Fibroblast of skin of right quadriceps (primary cell): Measurements from ENCODE around the gene TCFL5.
"Not testable (repeated sequence)": the region's sequence is repeated elsewhere in the genome, so short reads cannot be mapped to it uniquely, and the experiment has no call there.

Source experiments
- DNase-seq: peaks from one replicate; pipeline ENCODE4 v3.0.0-alpha.2; 2013

Gene TCFL5

GRCh38 chr20:62879275-62880146 lies 17.9 kb upstream of the TCFL5 start:
- no peak for DNase-seq

DNA sequence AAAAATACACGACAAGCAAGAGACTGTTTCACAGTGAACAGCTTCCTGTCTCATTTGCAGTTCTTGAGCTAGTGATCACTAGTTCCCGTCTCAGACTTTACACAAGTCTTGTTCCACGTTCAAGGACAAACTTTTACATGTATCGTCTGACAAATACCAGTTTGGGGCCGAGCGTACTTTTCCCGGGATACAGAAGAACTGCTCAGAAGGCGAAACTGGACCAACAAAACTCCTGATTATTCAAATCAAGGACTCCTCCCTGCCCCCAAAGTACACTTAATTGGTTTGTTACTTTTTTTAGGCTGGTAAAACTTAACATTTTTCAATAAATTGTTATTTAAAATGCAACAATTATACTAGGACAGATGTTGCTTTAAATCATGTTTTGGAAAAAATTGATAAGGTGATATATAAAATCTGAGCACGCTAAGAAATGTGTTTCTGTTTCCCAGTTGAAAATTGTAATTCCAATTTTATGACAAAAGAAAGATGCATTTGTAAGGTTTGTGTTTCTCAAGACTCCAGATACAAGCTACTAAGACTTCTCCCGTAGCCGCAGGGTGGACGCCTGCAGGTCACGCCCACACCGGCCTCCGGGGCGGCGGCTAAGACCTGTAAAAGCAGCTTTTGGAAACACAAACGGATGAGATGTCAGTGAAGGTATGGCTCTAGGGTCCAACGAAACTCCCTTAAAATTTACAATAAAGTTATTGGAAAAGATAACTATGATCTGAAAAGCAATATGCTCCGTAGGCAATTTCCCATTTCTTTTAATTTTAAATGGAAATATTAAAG lies 16.8 kb upstream of the TCFL5 start:
- DNase-seq, result no peak

DNA sequence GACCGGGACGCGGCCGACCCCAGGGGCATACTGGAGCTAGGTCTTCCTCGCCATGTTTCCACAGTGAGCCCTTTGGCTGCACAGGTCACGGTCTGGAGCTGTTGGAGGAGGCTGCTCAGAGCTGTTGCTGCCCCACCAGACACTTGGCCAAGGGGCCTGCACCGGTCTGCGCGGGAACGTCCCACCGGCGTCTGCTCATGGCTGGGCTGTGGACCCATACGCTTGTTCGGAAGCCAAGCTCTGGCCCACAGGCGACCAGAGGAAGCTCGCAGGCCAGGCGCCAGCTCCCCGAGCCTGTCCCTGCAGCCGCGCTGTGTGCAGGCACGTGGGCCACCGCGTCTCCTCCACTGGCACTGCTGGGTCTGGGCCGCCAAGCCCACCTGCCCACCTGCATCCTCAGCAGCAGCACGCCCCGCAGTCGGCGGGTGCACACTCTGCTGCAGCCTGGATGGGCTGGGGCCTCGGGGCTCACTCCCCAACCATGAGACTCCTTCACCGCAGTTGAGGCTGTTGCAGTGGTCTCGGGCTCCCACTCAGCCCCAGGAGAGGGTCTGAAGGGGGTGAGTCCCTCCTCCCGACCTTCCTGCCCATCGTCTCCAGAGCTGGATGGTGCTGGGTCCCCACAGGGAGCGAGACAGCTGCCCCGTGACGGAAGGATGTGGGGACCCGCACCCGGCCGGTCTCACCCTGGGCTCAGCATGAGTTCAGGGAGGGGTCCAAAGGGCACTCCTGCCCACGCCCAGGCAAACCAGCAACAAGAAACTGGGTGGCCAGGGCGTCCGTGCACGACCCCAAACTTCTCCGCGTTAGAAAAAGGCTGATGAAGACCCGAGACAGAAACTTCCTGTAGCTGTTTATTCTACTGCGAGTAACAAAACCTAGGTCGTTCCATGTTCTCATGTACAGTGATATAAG lies 15.5 kb upstream of the TCFL5 start:
- DNase-seq, result peak; percentile 22

DNA sequence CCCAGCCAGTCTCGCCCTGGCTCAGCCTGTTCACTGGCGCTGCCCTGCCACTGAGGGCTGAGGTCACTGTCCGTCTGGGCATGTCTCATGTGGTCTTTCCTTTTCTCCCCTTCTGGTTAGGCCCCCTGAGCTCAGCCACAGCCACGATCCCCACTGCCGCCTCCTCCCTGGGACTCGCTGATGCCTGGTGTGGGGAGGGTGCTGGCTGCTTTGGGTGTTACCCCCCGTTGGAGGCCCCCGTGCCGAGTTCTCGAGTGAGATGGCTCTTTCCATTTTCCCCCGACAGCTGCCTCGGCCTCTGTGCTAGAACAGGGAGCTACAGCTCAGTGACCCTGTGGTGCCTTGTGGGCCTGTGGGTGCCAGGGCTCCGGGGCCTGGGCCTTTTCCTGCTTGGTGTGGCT lies 14.9 kb upstream of the TCFL5 start:
- no peak for DNase-seq

GRCh38 chr20:62875419-62876361 lies 14.1 kb upstream of the TCFL5 start:
- peak; percentile 85 for DNase-seq

DNA sequence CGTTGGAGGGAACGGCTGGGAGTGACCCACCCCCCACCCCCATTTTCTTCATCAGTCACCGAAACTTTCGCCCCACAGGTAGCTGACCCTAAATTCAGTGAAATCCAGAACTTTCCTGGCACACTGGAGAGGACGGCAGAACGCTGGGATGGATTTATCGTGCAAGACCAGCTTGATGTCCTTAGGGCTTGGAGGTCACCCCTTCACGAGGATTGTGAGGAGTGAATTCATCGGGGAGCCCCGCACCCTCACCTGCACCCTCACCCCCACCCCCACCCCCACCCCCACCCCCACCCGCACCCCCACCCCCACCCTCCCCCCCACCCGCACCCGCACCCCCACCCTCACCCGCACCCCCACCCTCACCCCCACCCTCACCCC lies 13.3 kb upstream of the TCFL5 start:
- no peak for DNase-seq

DNA sequence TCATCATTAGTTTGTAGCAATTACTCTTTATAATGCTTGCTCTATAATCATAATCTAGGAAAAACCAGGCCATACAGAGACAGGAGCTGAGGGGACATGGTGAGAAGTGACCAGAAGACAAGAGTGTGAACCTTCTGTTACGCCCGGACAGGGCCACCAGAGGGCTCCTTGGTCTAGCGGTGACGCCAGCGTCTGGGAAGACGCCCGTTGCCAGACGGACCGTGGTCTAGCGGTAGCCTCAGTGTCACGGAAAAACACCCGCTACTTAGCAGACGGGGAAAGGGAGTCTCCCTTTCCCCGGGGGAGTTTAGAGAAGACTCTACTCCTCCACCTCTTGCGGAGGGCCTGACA lies 12.0 kb upstream of the TCFL5 start:
- peak; percentile 23 for DNase-seq

DNA sequence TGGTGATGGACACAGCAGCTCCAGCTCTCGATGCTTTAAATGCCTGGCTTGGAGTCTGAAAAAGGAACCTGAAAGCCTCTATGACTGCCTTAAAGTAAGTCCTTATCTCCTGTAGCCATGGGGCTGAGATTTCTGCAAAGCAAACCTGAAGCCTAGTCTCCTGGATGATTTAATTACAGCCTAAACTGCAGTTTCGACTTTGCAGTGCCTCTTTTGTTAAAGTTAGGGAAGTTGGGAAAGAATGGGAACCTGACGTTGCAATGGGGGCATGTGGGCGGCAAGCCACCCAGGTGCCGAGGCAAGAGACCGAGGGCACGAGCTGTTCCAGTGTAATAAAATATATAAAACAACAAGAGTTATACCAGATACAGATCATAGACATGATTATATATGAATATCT lies 11.7 kb upstream of the TCFL5 start:
- DNase-seq, result no peak

DNA sequence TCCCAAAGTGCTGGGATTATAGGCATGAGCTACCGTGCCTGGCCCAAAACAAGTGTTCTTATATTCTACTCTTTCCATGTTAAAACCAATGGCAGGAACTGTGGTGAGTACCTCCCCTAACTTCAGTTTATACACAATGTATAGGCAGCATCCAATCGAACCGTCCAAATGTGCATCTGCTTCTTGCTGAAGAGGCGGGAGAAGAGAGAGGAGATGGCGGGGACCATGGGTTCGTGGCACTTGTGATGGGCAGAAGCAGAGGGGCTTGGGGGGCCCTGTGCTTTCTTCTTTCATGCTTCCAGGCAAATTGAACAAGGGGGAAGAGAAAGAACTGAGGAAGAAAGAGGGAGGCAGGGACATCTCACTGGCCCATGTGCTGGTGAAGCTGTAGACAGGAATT lies 11.2 kb upstream of the TCFL5 start:
- no peak for DNase-seq

- no peak for DNase-seq
These were observed 10.7 kb upstream of the TCFL5 start for GRCh38 chr20:62872184-62872847.

DNA sequence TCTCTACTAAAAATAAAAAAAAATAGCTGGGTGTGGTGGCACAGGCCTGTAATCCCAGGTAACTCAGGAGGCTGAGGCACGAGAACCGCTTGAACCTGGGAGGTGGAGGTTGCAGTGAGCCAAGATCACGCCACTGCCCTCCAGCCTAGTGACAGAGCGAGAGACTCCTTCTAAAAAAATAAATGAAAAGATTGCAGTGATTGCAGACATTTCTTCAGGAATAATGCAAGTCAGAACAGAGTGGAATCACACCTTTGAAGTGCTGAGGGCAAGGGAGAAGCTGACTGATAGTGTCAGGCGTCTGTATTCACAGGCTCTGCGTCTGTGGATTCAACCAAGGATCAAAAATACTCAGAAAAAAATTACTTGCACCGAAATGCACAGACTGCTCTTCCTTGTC lies 2.6 kb upstream of the TCFL5 start:
- DNase-seq, result no peak

DNA sequence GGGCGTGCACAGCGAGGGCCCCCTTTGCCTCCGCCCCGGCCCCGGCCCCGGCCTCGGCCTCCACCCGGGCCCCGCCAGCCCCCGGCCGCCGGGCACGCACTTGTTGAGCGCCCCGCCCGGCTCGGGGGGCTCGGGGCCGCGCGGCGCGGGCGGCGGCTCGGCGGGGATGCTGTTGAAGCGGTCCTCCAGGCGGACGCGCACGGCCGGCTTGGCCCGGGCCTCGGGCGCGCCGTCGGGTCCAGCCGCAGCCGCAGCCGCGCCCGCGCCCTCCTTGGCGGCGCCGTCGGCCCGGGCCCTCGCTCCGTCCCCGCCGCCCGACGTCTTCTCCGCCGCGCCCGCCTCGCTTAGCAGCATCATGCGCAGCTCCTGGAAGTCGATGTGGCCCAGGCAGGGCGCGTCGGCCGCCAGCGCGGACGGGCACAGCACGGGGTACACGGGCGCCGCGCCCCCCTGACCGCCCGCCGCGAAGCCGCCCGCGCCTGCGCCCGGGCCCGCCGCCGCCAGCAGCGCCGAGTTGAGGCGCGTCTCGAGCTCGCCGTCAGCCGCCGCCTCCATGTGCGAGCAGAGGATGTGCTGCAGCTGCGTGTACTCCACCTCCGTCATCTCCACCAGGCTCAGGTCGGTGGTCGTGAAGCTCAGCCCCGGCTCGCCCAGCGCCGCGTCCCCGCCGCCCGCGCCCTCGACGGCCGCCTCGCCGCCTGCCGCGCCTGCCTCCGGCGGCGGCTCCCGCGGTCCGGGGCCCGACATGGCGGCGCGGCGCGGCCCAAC lies 514 bp downstream of the TCFL5 start:
- DNase-seq, result no peak

DNA sequence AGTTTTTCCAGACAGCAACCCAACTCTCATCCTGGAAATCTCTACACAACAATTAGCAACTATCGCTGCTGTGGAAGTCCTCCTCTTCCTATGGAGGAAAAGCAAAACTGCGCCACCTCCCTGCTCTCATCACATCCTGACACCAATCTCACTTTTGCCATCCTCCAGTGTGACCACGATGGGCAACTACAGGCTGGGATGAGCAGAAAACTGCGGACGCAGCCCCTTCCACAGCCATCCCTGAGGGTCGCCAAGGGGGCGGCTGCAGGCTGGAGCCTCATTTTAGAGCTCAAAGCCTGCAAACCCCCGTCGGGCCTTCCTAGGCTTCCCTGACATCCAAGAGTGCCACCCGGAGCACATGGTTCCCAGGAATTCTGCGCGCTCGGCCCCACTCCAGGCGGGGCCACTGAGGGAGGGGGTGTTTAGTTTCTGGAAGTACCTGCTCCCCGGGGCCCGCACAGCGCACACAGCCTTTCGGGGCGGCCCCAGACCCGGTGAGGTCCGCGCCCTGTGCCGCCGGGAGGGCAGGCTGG lies 1.2 kb downstream of the TCFL5 start:
- peak; percentile 39 for DNase-seq

GRCh38 chr20:62859721-62860120 lies 1.9 kb downstream of the TCFL5 start:
- no peak for DNase-seq

DNA sequence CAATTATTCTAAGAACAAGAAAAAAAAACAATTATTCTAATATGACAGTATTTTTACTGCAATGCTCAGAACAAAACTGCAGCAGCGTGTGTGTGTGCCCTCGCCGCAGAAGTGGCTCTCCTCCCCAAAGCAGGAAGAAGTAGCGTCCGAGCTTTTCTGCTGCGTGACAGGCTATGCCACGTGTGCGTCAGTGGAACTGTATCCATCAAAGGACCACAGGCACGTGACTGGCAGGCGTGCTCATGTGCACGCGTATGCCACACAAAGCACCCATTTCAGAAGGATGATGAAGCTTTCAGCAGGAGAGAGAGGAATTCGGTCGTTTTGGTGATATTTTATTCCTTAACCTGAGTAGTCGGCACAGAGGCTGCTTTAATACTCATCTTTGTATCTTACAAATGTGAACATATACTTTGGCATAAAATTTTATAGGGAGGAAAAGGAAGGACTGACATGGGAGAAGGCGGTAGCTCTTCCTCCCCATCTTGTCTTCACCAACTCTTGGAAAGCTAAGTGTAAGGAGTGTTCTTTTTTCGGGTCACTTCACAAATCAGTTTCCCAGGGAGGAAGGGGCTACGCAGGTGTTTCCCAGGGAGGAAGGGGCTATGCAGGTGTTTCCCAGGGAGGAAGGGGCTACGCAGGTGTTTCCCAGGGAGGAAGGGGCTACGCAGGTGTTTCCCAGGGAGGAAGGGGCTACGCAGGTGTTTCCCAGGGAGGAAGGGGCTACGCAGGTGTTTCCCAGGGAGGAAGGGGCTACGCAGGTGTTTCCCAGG lies 3.4 kb downstream of the TCFL5 start:
- no peak for DNase-seq

DNA sequence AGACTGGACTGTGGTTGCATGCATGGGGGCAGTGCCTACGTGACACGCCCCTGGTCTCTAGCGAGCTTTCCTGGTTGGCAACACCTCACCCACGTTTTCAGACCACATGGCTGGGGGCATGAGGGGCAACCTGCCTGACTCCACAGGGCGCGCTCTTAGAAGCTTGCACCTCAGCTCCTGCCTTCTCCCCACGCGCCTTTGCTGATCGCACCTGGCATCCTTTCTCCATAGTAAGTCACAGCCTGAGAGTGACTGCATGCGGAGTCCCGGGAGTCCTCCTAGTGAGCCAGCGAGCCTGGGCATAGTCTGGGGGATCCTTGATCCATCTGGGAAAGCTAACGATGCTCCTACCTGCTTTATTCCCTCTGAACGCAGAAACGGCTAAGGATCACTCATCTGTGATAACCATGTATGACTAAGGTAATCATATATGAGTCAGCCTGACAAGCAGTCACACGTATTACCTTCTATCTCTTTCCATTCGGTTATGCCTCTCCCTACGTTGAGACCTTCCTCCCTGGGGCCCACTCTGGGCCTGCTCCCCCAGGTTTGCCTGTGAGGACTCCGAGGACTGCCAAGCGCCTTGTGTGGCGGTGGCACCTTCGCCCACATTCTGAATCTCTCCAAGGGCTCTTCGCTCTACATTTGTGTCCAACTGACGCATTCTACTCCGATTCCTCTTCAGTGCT lies 4.5 kb downstream of the TCFL5 start:
- DNase-seq, result no peak

GRCh38 chr20:62855120-62855519 lies 6.5 kb downstream of the TCFL5 start:
- DNase-seq, result no peak

GRCh38 chr20:62854121-62854520 lies 7.5 kb downstream of the TCFL5 start:
- DNase-seq, result no peak

DNA sequence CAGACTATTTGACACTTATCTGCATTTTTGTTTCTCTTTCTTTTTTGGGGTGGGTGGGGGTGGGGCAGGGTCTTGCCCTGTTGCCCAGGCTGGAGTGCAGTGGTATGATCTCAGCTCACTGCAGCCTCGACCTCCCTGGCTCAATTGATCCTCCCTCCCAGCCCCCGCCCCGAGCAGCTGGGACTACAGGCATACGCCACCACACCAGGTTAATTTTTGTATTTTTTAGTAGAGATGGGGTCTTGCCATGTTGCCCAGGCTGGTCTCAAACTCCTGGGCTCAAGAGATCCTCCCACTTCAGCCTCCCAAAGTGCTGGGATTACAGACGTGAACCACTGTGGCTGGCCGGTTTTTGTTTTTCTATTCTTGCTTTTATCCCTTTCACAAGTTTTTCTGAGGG lies 8.3 kb downstream of the TCFL5 start:
- DNase-seq, result not testable (repeated sequence)
